ENCODE data around the gene APOL5. TPM values are rescaled to one million over a fixed set of nuclear protein-coding genes. Genes with fewer than 3 reads are reported as not detected.

The APOL5 gene
- total and polyA plus RNA-seq, 8 donors = 0.07 TPM; not detected in 7

DNA sequence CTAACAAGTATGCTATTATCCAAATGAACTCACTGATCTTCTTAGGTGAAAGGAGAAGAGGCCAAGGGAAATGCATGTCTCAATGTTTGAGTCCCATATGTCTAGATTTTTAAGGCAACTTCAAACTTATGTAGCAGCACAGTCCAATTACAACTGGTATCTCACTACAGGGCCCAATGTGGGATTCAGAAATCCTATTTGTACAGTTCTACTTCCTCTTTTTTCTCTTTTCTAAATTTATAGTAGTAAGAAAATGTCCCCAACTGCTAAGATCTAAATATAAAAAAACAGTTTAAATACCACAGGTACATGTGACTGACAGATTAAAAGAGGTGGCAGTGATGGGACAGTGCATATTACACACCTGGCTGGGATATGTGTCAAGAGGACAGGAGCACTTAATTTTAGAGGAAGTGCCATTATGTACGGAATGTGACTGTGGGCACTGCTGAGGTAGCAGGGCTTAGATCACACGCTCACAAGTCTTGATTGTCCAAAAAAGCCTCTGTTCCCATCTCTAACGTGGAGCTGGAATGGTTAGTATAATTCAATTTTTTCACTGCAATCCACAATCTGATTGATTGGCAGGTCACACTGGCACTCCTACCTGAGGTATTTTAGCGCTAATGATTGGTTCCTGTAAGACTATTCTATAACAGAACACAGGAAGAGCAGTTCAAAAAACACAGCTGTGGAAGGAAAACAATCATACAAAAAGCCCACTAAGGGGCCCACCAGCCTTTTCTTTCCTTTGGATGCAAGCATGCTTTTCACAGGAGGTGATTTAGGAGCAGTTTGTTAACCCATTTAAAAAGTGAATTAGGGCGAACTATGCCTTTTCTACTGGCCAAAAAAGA lies 34.6 kb downstream of the APOL5 start:
- Histone ChIP-seq H3K36me3 (no peaks in the 10 kb centered on the region), H3K27ac (no peak overlapping the region), H3K27me3 (no peaks in the 10 kb centered on the region), H3K9me3 (no peaks in the 10 kb centered on the region), H3K4me1 (peaks cover 4 to 6% (median 4%) of the 10 kb centered on the region in 3 donors), H3K4me3 (no peak overlapping the region)
- 79 to 81% methylated on average over 5 of the region's 5 CpGs for WGBS, 2 donors
- DNase-seq (no peak), FAIRE-seq (no peak), ATAC-seq (no peak)
- no peak for TF ChIP-seq CTCF (IDR thresholded peaks at IDR 0.05)
- intact Hi-C loops (cut with DNase I) = loop anchor here in 1 of 3 donors (10.0 kb wide), 1 partner anchor 143 kb away; no protein-coding TSS in a partner anchor

- DNase-seq = no peak
- no peaks in the 10 kb centered on the region for H3K9me3 ChIP-seq
- H3K4me3 ChIP-seq = no peak overlapping the region
- no peak for FAIRE-seq
- no peaks in the 10 kb centered on the region for H3K27me3 ChIP-seq
- TF ChIP-seq CTCF (IDR thresholded peaks at IDR 0.05) = no peak
- WGBS, 2 donors = 86 to 89% methylated on average over 3 of the region's 3 CpGs
- H3K36me3 ChIP-seq = no peaks in the 10 kb centered on the region
- H3K27ac ChIP-seq = no peak overlapping the region
- no peak for ATAC-seq
- intact Hi-C loops (cut with DNase I) = loop anchor here in 1 of 3 donors (10.0 kb wide), 1 partner anchor 142 kb away; no protein-coding TSS in a partner anchor
- peaks cover 4 to 6% (median 4%) of the 10 kb centered on the region in 3 donors for H3K4me1 ChIP-seq
These were observed 35.2 kb downstream of the APOL5 start for GRCh38 chr22:35752863-35753189.

DNA sequence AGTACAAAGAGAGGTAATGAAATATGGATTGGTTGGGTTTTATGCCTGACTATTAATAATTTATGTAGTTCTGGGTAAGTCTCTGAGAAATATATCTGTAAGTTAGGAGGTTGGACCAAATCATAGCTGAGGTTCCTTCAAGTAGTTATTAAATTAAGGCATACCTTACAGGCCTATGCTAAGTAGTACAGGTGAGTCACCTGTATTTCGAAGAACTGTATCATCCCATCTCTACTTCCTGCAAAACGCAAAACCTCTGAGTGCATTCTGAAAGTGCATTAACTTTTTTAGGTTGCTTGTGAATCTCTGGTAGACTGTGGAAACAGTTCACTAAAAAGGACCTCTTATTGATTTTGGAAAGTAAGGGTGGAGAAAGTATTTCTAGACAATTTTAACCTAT lies 37.1 kb downstream of the APOL5 start:
- DNase-seq (no peak), ATAC-seq (no peak), FAIRE-seq (no peak)
- Histone ChIP-seq H3K27me3 (no peaks in the 10 kb centered on the region), H3K36me3 (peaks cover 0 to 8% (median 0%) of the 10 kb centered on the region in 3 donors), H3K27ac (no peak overlapping the region), H3K4me1 (peaks cover 4 to 6% (median 4%) of the 10 kb centered on the region in 3 donors), H3K4me3 (no peak overlapping the region), H3K9me3 (no peaks in the 10 kb centered on the region)
- 78 to 88% methylated on average over 2 of the region's 2 CpGs for WGBS, 2 donors
- intact Hi-C loops (cut with DNase I) = loop anchor here in 1 of 3 donors (10.0 kb wide), 1 partner anchor 140 kb away; no protein-coding TSS in a partner anchor
- no peak for TF ChIP-seq CTCF (IDR thresholded peaks at IDR 0.05)

GRCh38 chr22:35756722-35757121 lies 39.0 kb downstream of the APOL5 start:
- DNase-seq (no peak), ATAC-seq (peak in 1 of 4 donors; percentile 53), FAIRE-seq (no peak)
- no peak overlapping the region for H3K4me3 ChIP-seq
- intact Hi-C loops (cut with DNase I) = loop anchor here in 1 of 3 donors (10.0 kb wide), 1 partner anchor 138 kb away; no protein-coding TSS in a partner anchor
- H3K9me3 ChIP-seq = no peaks in the 10 kb centered on the region
- 67 to 73% methylated on average over 1 of the region's 1 CpG for WGBS, 2 donors
- H3K4me1 ChIP-seq = peaks cover 4 to 6% (median 4%) of the 10 kb centered on the region in 3 donors
- no peaks in the 10 kb centered on the region for H3K27me3 ChIP-seq
- peaks cover 0 to 12% (median 0%) of the 10 kb centered on the region in 3 donors for H3K36me3 ChIP-seq
- H3K27ac ChIP-seq = no peak overlapping the region
- no peak for TF ChIP-seq CTCF (IDR thresholded peaks at IDR 0.05)

GRCh38 chr22:35758394-35758793 lies 40.7 kb downstream of the APOL5 start:
- Histone ChIP-seq H3K4me3 (no peak overlapping the region), H3K4me1 (peaks cover 4 to 6% (median 4%) of the 10 kb centered on the region in 3 donors), H3K36me3 (peaks cover 0 to 12% (median 0%) of the 10 kb centered on the region in 3 donors), H3K27ac (no peak overlapping the region), H3K9me3 (no peaks in the 10 kb centered on the region), H3K27me3 (no peaks in the 10 kb centered on the region)
- DNase-seq (no peak), ATAC-seq (no peak), FAIRE-seq (no peak)
- 89 to 94% methylated on average over 1 of the region's 1 CpG for WGBS, 2 donors
- TF ChIP-seq CTCF (IDR thresholded peaks at IDR 0.05) = no peak
- intact Hi-C loops (cut with DNase I) = loop anchor here in 1 of 3 donors (10.0 kb wide), 1 partner anchor 136 kb away; no protein-coding TSS in a partner anchor

Measured in pancreas (tissue), 10 donors.